Gastrocnemius medialis (tissue), 4 donors: ENCODE data around the gene WNT11. TPM values are rescaled to one million over a fixed set of nuclear protein-coding genes. Genes with fewer than 3 reads are reported as not detected.

Experiments used
- ATAC-seq, 2 donors: fragments of 150-250 bp; one replicate each; pipeline ENCODE4 v1.9.1; 2016
- DNase-seq, 2 donors: peaks; one replicate each; pipeline ENCODE4 v3.0.0-alpha.2; 2019
- H3K27ac ChIP-seq, 4 donors: fragments of 200-600 bp; sonication (generic); 1 replicate in 1 of 4; 2 replicates in 3 of 4; pipeline ENCODE4 v1.5.1; 2016 to 2018; ENCODE audit warnings: mild to moderate bottlenecking in 2 of 4, moderate library complexity in 1 of 4
- H3K27me3 ChIP-seq, 3 donors: fragments of 200-600 bp; sonication (generic) in 2 of 3; 1 replicate in 1 of 3; 2 replicates in 2 of 3; pipeline versions ENCODE4 v1.5.1 to v1.6.0; 2016 to 2019; ENCODE audit warnings: mild to moderate bottlenecking in 1 of 3, moderate library complexity in 1 of 3
- H3K36me3 ChIP-seq, 2 donors: fragments of 200-600 bp; sonication (generic) in 1 of 2; one replicate each; pipeline ENCODE4 v1.5.1; 2017 to 2018
- H3K4me1 ChIP-seq, 2 donors: fragments of 200-600 bp; sonication (generic) in 1 of 2; one replicate each; pipeline ENCODE4 v1.5.1; 2016 to 2017; ENCODE audit warnings: mild to moderate bottlenecking in 2 of 2
- H3K4me3 ChIP-seq, 4 donors: fragments of 200-600 bp; sonication (generic) in 3 of 4; 1 replicate in 1 of 4; 2 replicates in 3 of 4; pipeline ENCODE4 v1.5.1; 2016 to 2019; ENCODE audit warnings: mild to moderate bottlenecking in 2 of 4
- H3K9me3 ChIP-seq, 3 donors: fragments of 200-600 bp; sonication (generic) in 2 of 3; 1 replicate in 1 of 3; 2 replicates in 2 of 3; pipeline ENCODE4 v1.5.1; 2016 to 2019
- CTCF ChIP-seq, 5 experiments: fragments of 450-650 bp in 3 of 5; fragments of 200-600 bp in 2 of 5; sonication (generic) in 2 of 5; IDR thresholded peaks in 4 of 5; conservative IDR thresholded peaks in 1 of 5; 1 replicate in 4 of 5; 2 replicates in 1 of 5; pipeline ENCODE4 v1.5.1; 2016 to 2019; ENCODE audit warnings: antibody characterized with exemption in 5 of 5, mild to moderate bottlenecking in 3 of 5, moderate library complexity in 3 of 5
- POLR2A ChIP-seq, 2 donors: fragments of 450-650 bp; IDR thresholded peaks; one replicate each; pipeline ENCODE4 v1.6.1; 2017; ENCODE audit warnings: antibody characterized with exemption in 2 of 2, mild to moderate bottlenecking in 2 of 2, moderate library complexity in 2 of 2
- in situ Hi-C, 4 donors: fragments of 200-750 bp; cut with MboI; loops; one replicate each; pipeline versions ENCODE4 v1.15.0 to v1.8.0; 2017; ENCODE audit warnings: low sequenced_read_pairs in 4 of 4
- intact Hi-C: fragments of 100-400 bp; cut with DNase I; formaldehyde crosslinking; loops from one replicate; pipeline ENCODE4 v1.15.1; 2023; ENCODE audit warnings: low total_unique reads
- total RNA-seq, 4 donors: library from RNA; depleted of rRNA; stranded (reverse); fragments of >200 nt; gene quantifications; one replicate each; pipeline versions ENCODE4 v1.1.0 to v1.2.3, GENCODE V29; 2016

WNT11 gene
- total RNA-seq, 4 donors from 2014 or later, result 2.9 to 6.5 (median 4.0) TPM

DNA sequence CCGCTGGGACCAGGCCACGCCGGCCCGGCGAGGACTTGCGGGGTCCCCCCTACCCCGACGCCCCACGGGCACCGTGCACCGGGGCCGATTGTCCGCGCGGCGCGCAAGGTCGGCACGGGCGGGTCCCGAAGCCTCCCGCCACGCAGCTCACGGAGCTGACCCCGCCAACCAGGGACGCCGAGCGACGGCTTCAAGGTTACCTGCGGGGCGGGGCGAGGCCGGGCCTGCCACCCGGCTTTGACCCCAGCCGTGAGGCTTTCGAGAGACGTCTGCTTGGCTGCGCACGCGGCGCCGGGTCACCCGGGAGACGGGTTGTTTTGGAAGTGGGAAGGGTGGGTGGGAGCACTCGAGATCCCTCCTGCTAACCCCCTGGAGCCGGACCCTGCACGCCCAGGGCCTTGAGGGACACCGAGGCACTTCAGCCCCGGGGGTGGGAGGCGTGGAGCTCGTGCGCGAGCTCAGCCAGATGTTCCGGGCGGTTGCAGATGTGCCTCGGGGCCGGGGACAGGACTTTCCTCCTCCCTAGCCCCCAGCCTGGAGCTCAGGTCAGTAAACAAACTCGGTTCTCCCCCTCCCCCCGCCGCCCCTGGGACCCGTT, 3.2 kb upstream of the WNT11 start:
- ATAC-seq, result peak; percentile 24 to 31
- Histone ChIP-seq H3K36me3 (no peaks in the 10 kb centered on the region), H3K9me3 (no peaks in the 10 kb centered on the region), H3K4me1 (peaks cover 7 to 23% of the 10 kb centered on the region in 2 donors), H3K27ac (peak overlapping the region; percentile 84 to 90 (median 86)), H3K27me3 (no peaks in the 10 kb centered on the region), H3K4me3 (peak overlapping the region; percentile 64 to 94 (median 77))
- intact Hi-C loops (loop anchor here (1.0 to 10.0 kb wide), 2 partner anchors 16 to 305 kb away; no protein-coding TSS in a partner anchor), in situ Hi-C loops (loop anchor here in 2 of 4 donors (10.0 kb wide), 1 partner anchor 105 kb away; no protein-coding TSS in a partner anchor)
- TF ChIP-seq CTCF (IDR thresholded peaks at IDR 0.05 in 4 of 5, conservative IDR thresholded peaks at IDR 0.05 in 1 of 5), result no peak
- no peak for TF ChIP-seq POLR2A (IDR thresholded peaks at IDR 0.05)
- peak in 1 of 2 donors; percentile 52 for DNase-seq

DNA sequence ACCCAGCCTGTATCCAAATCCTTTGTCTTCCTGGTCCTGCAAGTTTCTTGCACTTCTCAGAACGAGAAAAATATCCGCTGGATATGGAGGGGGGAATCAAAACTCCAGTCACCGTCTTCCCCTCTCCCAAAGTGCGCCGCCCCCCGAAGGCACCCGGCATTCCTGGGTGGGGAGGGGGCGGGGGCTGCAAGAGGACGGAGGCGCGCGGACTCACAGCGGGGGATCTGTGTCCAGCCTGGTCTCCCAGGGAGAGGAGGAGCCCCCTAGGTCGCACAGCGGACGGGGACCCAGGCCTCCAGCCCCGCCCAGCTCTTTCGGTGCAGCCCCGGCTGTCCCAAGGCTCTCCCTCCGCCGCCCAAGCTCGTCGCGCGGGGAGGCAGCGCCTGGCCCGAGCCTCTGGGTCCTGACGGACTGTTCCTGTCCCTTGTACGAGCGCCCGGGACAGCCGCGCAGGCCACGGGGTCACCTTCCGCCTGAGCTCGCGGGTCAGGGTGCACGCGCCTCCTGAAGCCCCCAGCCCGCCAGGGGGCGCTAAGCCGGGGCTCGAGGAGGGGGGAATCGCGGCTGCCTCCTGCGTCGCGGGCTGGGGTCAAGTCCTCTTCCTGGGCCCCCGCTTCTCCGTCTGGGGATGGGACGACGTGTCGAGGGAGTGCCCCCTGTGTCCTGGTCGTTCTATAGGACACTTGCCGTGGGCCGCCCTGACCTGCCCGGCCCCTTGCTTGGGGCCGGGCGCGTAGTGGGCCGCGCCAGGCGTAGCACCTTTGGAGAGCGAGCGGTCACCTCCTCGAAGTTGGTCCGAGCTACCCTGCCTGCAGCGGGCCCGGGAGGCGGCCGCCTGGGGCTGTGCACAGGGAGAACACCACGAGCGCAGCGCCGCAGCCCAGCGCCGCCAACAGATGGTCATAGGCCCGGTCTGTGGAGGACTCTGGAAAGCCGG, 2.4 kb upstream of the WNT11 start:
- intact Hi-C loops, result loop anchor here (1.0 to 10.0 kb wide), 3 partner anchors 17 to 306 kb away; no protein-coding TSS in a partner anchor
- in situ Hi-C loops, result loop anchor here in 2 of 4 donors (10.0 kb wide), 1 partner anchor 106 kb away; no protein-coding TSS in a partner anchor
- Histone ChIP-seq H3K27me3 (no peaks in the 10 kb centered on the region), H3K36me3 (no peaks in the 10 kb centered on the region), H3K9me3 (no peaks in the 10 kb centered on the region), H3K27ac (peak overlapping the region; percentile 84 to 90 (median 86)), H3K4me1 (peaks cover 7 to 23% of the 10 kb centered on the region in 2 donors), H3K4me3 (peak overlapping the region; percentile 64 to 94 (median 77))
- peak; percentile 60 to 80 for DNase-seq
- TF ChIP-seq CTCF (IDR thresholded peaks at IDR 0.05 in 4 of 5, conservative IDR thresholded peaks at IDR 0.05 in 1 of 5), result peak; percentile 86 to 97 (median 95)
- peak in 1 of 2 donors; percentile 36 for TF ChIP-seq POLR2A (IDR thresholded peaks at IDR 0.05)
- peak; percentile 56 to 64 for ATAC-seq

DNA sequence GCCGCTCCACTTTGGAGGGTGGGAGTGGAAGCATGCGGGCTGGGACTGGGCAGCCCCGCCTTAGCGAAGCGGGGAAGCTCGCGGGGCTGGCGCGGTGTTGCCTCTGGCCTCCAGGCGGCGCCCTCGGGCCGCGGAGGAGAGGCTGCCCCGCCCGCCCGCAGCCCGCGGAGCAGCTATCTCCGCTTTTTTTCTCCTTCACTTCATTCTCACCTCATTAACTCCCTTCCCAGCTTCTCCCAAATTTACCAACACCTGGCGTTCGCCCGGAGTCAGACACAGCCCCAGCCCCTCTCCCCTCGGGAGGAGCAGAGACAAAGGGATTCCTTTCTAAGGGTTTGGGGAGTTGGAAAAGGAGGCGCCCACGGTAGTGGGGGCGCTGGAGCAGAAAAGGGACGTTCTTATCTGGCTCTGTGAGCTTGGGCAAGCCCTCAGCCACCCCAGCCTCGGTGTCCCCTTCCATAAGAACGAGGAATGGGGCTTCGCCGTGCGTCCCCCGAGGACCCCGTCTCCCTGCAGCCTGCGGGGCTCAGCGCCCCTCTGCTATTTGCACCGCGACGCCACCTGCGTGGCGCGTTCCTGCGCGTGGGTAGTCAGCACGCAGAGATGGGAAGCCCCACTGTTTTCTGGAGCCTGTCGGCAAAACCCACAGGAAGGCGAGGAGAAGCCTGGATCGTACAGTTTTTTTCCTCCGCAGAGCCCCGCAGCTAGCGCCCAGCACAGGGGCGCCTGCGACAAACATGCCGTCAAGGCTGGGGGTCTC, 1.5 kb upstream of the WNT11 start:
- intact Hi-C loops, result loop anchor here (1.0 to 10.0 kb wide), 6 partner anchors 21 to 311 kb away; partner anchors contain the start of genes EMSY, GVQW3 and THAP12
- no peak for TF ChIP-seq POLR2A (IDR thresholded peaks at IDR 0.05)
- peak; percentile 90 to 99 (median 97) for TF ChIP-seq CTCF (IDR thresholded peaks at IDR 0.05 in 4 of 5, conservative IDR thresholded peaks at IDR 0.05 in 1 of 5)
- DNase-seq (peak; percentile 64 to 75), ATAC-seq (peak; percentile 57)
- in situ Hi-C loops, result loop anchor here in 2 of 4 donors (10.0 kb wide), 1 partner anchor 107 kb away; no protein-coding TSS in a partner anchor
- H3K27me3 ChIP-seq, result no peaks in the 10 kb centered on the region
- H3K9me3 ChIP-seq, result no peaks in the 10 kb centered on the region
- H3K36me3 ChIP-seq, result no peaks in the 10 kb centered on the region
- peak overlapping the region; percentile 84 to 90 (median 86) for H3K27ac ChIP-seq
- H3K4me3 ChIP-seq, result peak overlapping the region; percentile 64 to 94 (median 77)
- H3K4me1 ChIP-seq, result peaks cover 7 to 23% of the 10 kb centered on the region in 2 donors

- no peak for TF ChIP-seq CTCF (IDR thresholded peaks at IDR 0.05 in 4 of 5, conservative IDR thresholded peaks at IDR 0.05 in 1 of 5)
- TF ChIP-seq POLR2A (IDR thresholded peaks at IDR 0.05), result no peak
- DNase-seq, result no peak
- peaks cover 7 to 23% of the 10 kb centered on the region in 2 donors for H3K4me1 ChIP-seq
- no peak for ATAC-seq
- no peaks in the 10 kb centered on the region for H3K9me3 ChIP-seq
- peak overlapping the region in 1 of 4 donors; percentile 84 for H3K27ac ChIP-seq
- H3K27me3 ChIP-seq, result no peaks in the 10 kb centered on the region
- no peaks in the 10 kb centered on the region for H3K36me3 ChIP-seq
- intact Hi-C loops (loop anchor here (2.0 to 10.0 kb wide), 4 partner anchors 19 to 309 kb away; partner anchors contain the start of gene EMSY), in situ Hi-C loops (loop anchor here in 2 of 4 donors (10.0 kb wide), 1 partner anchor 109 kb away; no protein-coding TSS in a partner anchor)
- peak overlapping the region; percentile 64 to 94 (median 77) for H3K4me3 ChIP-seq
These were observed 300 bp downstream of the WNT11 start for GRCh38 chr11:76206077-76206326.
